B cell (primary cell): ENCODE data around the gene MOV10L1. TPM values are rescaled to one million over a fixed set of nuclear protein-coding genes. Genes with fewer than 3 reads are reported as not detected.

Experiments
- ATAC-seq: fragments of 200-7000 bp; cut with Tn5 transposase; one replicate; pipeline ENCODE4 v1.10.0; 2021; ENCODE audit warnings: low read depth, mild to moderate bottlenecking, moderate number of reproducible peaks, moderate library complexity
- CTCF ChIA-PET: fragments of 350-600 bp; sonication (Branson Sonifier 250); formaldehyde crosslinking; loops from one replicate; lab custom pipeline; 2021; ENCODE audit warnings: antibody characterized with exemption, inconsistent platforms; lab: Charles Lee
- POLR2A ChIA-PET: fragments of 350-600 bp; sonication (Branson Sonifier 250); formaldehyde crosslinking; loops from one replicate; lab custom pipeline; 2021; ENCODE audit warnings: antibody characterized with exemption; lab: Charles Lee
- DNase-seq: peaks from one replicate; pipeline ENCODE4 v3.0.0; 2013
- H2AFZ ChIP-seq: 2 replicates; pipeline ENCODE4 v1.6.1; 2012; ENCODE audit warnings: mild to moderate bottlenecking, low read depth, low read length; ENCODE audit not compliant: insufficient read depth, poor library complexity, severe bottlenecking
- H3K27ac ChIP-seq, 2 donors: 1 replicate in 1 of 2; 2 replicates in 1 of 2; pipeline ENCODE4 v1.5.1; 2012 to 2013; ENCODE audit warnings: low read length in 2 of 2, mild to moderate bottlenecking in 2 of 2, moderate library complexity in 1 of 2
- H3K27me3 ChIP-seq, 4 experiments: fragments of 200-600 bp in 1 of 4; sonication (generic) in 1 of 4; replicated peaks in 1 of 4; 1 replicate in 2 of 4; 2 replicates in 2 of 4; pipeline versions ENCODE4 v1.6.1 to v1.7.0; 2013 to 2016; ENCODE audit warnings: low read length in 3 of 4, mild to moderate bottlenecking in 2 of 4, mixed read lengths in 1 of 4, moderate library complexity in 1 of 4; ENCODE audit not compliant: insufficient read depth in 4 of 4, control insufficient read depth in 3 of 4; ENCODE audit errors: control extremely low read depth in 1 of 4
- H3K36me3 ChIP-seq, 2 experiments: replicated peaks in 1 of 2; 1 replicate in 1 of 2; 2 replicates in 1 of 2; pipeline versions ENCODE4 v1.6.1 to v1.7.1; 2013; ENCODE audit warnings: low read length in 1 of 2; ENCODE audit not compliant: insufficient read depth in 2 of 2, control insufficient read depth in 1 of 2; ENCODE audit errors: control extremely low read depth in 1 of 2, extremely low read depth in 1 of 2
- H3K4me1 ChIP-seq, 2 donors: fragments of 200-600 bp in 1 of 2; sonication (generic) in 1 of 2; 1 replicate in 1 of 2; 2 replicates in 1 of 2; pipeline versions ENCODE4 v1.5.1 to v1.6.1; 2013 to 2017; ENCODE audit warnings: low read length in 2 of 2; ENCODE audit not compliant: control insufficient read depth in 2 of 2, insufficient read depth in 2 of 2
- H3K4me2 ChIP-seq: replicated peaks from 2 replicates; pipeline ENCODE3; 2012; ENCODE audit warnings: mild to moderate bottlenecking, low read depth, low read length; ENCODE audit not compliant: poor library complexity, severe bottlenecking
- H3K4me3 ChIP-seq, 5 experiments: fragments of 200-600 bp in 1 of 5; sonication (generic) in 1 of 5; 1 replicate in 3 of 5; 2 replicates in 2 of 5; pipeline versions ENCODE4 v1.5.1 to v1.7.0; 2011 to 2016; ENCODE audit warnings: low read length in 4 of 5, mild to moderate bottlenecking in 4 of 5, low read depth in 2 of 5, control low read depth in 1 of 5, moderate library complexity in 1 of 5; ENCODE audit not compliant: insufficient read depth in 1 of 5; ENCODE audit errors: control extremely low read depth in 1 of 5, extremely low read depth in 1 of 5
- H3K79me2 ChIP-seq: fragments of 200-600 bp; sonication (generic); one replicate; pipeline ENCODE4 v1.6.0; 2016; ENCODE audit warnings: low read length; ENCODE audit not compliant: control insufficient read depth, insufficient read depth
- H3K9ac ChIP-seq: fragments of 200-600 bp; sonication (generic); 2 replicates; pipeline ENCODE4 v1.6.1; 2017; ENCODE audit warnings: mild to moderate bottlenecking, low read length, moderate library complexity
- H3K9me3 ChIP-seq, 3 donors: one replicate each; pipeline versions ENCODE4 v1.6.1 to v1.7.1; 2013; ENCODE audit warnings: low read length in 2 of 3; ENCODE audit not compliant: control insufficient read depth in 2 of 3, insufficient read depth in 1 of 3; ENCODE audit errors: control extremely low read depth in 1 of 3
- H4K20me1 ChIP-seq: 2 replicates; pipeline ENCODE4 v1.6.0; 2012; ENCODE audit warnings: mild to moderate bottlenecking, low read length; ENCODE audit not compliant: insufficient read depth, control insufficient read depth, poor library complexity, severe bottlenecking
- H3K27ac Mint-ChIP-seq: one replicate; pipeline ENCODE4 v1.8.0; 2021; ENCODE audit warnings: mixed read lengths
- H3K27me3 Mint-ChIP-seq: one replicate; pipeline ENCODE4 v1.8.0; 2021; ENCODE audit warnings: mixed read lengths
- H3K4me1 Mint-ChIP-seq: one replicate; pipeline ENCODE4 v1.8.0; 2021; ENCODE audit warnings: mixed read lengths
- H3K4me3 Mint-ChIP-seq: one replicate; pipeline ENCODE4 v1.8.0; 2021; ENCODE audit warnings: mixed read lengths
- H3K9me3 Mint-ChIP-seq: one replicate; pipeline ENCODE4 v1.8.0; 2022; ENCODE audit warnings: mixed read lengths; ENCODE audit not compliant: insufficient read depth
- CTCF ChIP-seq: fragments of 200-600 bp; IDR thresholded peaks from one replicate; pipeline ENCODE4 v1.8.0; 2022; ENCODE audit warnings: antibody characterized with exemption, mild to moderate bottlenecking
- EZH2 ChIP-seq: IDR thresholded peaks from 2 replicates; pipeline ENCODE4 v1.6.1; 2012; ENCODE audit warnings: borderline replicate concordance, low read depth, mild to moderate bottlenecking, moderate library complexity, low read length; ENCODE audit not compliant: insufficient read depth, poor library complexity, severe bottlenecking
- WGBS: methylation state at CpG from one replicate; pipeline ENCODE4 v1.1.5; 2013; ENCODE audit warnings: missing lambda C conversion rate; ENCODE audit not compliant: insufficient coverage; 5-methylcytosine and 5-hydroxymethylcytosine counted together
- intact Hi-C: fragments of 100-400 bp; cut with micrococcal nuclease; formaldehyde crosslinking; loops from one replicate; pipeline ENCODE4 v1.10.0; 2022
- polyA plus RNA-seq: library from polyadenylated mRNA; depleted of rRNA; stranded (reverse); fragments of >200 nt; gene quantifications from 2 replicates; pipeline ENCODE4 v1.2.3, GENCODE V29; 2012
- total RNA-seq, 2 donors: library from RNA; stranded (reverse); fragments of 120-200 nt in 1 of 2; gene quantifications; 1 replicate in 1 of 2; 2 replicates in 1 of 2; pipeline versions ENCODE4 v1.2.3 to v1.2.4, GENCODE V29; 2013 to 2022

MOV10L1 gene
- total and polyA plus RNA-seq, 2 donors (not counting 1 experiment from before 2014, with no cell fraction given): not detected

GRCh38 chr22:50206599-50206998 is 116.8 kb downstream of the MOV10L1 start:
- DNase-seq (peak; percentile 36), ATAC-seq (no peak)
- Mint-ChIP-seq H3K4me1 (peaks cover 47% of the 10 kb centered on the region), H3K4me3 (peak overlapping the region; percentile 10), H3K9me3 (no peaks in the 10 kb centered on the region), H3K27me3 (no peaks in the 10 kb centered on the region), H3K27ac (peak overlapping the region; percentile 56)
- Histone ChIP-seq H3K9me3 (no peaks in the 10 kb centered on the region), H3K9ac (no peak overlapping the region), H2AFZ (no peak overlapping the region), H3K4me2 (no peak overlapping the region), H3K4me1 (peaks cover 23 to 35% of the 10 kb centered on the region in 2 donors), H4K20me1 (peaks cover 60% of the 10 kb centered on the region), H3K4me3 (no peak overlapping the region), H3K79me2 (peaks cover 49% of the 10 kb centered on the region), H3K27me3 (no peaks in the 10 kb centered on the region), H3K36me3 (peaks cover 8 to 40% of the 10 kb centered on the region in 2 experiments), H3K27ac (no peak overlapping the region)
- TF ChIP-seq EZH2: no peak
- peak; percentile 42 for TF ChIP-seq CTCF
- ChIA-PET POLR2A (interaction anchor here (0.6 to 4.5 kb wide), 2 partner anchors 16 to 37 kb away, joined by 3 to 43 read pairs; no protein-coding TSS in a partner anchor), CTCF (interaction anchor here (0.7 to 5.2 kb wide), 7 partner anchors 12 to 283 kb away, joined by 3 to 75 read pairs (median 5); partner anchors contain the start of gene HDAC10)
- WGBS: 81% methylated on average over 10 of the region's 10 CpGs
- intact Hi-C loops: loop anchor here (5.0 to 10.0 kb wide), 2 partner anchors 279 to 442 kb away; no protein-coding TSS in a partner anchor
